Measurements from ENCODE around the gene RAB3GAP1.

Gene RAB3GAP1

DNA sequence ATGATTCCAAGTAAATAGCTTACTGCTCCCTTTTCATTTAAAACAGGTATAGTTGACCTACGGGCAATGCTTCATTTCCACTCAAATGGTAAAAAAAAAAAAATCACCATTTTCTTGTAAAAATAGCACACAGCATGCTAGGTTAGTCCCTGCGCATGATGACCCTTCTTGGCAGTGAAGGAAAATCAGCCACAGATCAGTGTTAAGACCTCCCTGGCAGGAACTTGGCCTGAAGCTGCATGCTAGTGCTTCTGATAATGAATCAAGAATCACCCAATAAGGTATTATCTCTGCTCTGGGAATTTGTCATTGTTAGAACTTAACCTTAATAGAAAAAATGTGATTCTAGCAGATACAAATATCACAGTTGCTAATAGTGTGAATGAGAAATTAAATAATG, 166.3 kb downstream of the RAB3GAP1 start:
- H3K4me2 ChIP-seq (ENCODE audit: low read length), result no peak overlapping the region
- H3K9me3 ChIP-seq (ENCODE audit: low read length), result no peaks in the 10 kb centered on the region
- H3K9me2 ChIP-seq (ENCODE audit: low read depth, low read length), result no peaks in the 10 kb centered on the region
- no peak overlapping the region for H3K27ac ChIP-seq (ENCODE audit: low read depth, low read length, poor library complexity, severe bottlenecking)
- no peaks in the 10 kb centered on the region for H3K79me2 ChIP-seq (ENCODE audit: insufficient read depth, low read length)
- H3F3A ChIP-seq (ENCODE audit: insufficient read depth, low read length), result no peaks in the 10 kb centered on the region
- H2AFZ ChIP-seq (ENCODE audit: low read length), result no peak overlapping the region
- 0 out of 2 replicates have a peak, but pooled peaks cover 3% of the 10 kb centered on the region for H3K36me3 ChIP-seq (ENCODE audit: insufficient read depth, low read length)
- no peaks in the 10 kb centered on the region for H3K4me1 ChIP-seq (ENCODE audit: insufficient read depth, low read length, severe bottlenecking)
- H3K9ac ChIP-seq (ENCODE audit: low read length), result no peak overlapping the region
- TF ChIP-seq EZH2 (IDR thresholded peaks at IDR 0.05; ENCODE audit: borderline replicate concordance, low read length), result no peak
- TF ChIP-seq, protein P1, sequence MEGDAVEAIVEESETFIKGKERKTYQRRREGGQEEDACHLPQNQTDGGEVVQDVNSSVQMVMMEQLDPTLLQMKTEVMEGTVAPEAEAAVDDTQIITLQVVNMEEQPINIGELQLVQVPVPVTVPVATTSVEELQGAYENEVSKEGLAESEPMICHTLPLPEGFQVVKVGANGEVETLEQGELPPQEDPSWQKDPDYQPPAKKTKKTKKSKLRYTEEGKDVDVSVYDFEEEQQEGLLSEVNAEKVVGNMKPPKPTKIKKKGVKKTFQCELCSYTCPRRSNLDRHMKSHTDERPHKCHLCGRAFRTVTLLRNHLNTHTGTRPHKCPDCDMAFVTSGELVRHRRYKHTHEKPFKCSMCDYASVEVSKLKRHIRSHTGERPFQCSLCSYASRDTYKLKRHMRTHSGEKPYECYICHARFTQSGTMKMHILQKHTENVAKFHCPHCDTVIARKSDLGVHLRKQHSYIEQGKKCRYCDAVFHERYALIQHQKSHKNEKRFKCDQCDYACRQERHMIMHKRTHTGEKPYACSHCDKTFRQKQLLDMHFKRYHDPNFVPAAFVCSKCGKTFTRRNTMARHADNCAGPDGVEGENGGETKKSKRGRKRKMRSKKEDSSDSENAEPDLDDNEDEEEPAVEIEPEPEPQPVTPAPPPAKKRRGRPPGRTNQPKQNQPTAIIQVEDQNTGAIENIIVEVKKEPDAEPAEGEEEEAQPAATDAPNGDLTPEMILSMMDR (IDR thresholded peaks at IDR 0.05; ENCODE audit: low read length), result no peak
- no peak overlapping the region for H3K4me3 ChIP-seq (ENCODE audit: low read depth, low read length, poor library complexity, severe bottlenecking)
- H3K27me3 ChIP-seq (ENCODE audit: insufficient read depth, low read length), result no peaks in the 10 kb centered on the region
- no peaks in the 10 kb centered on the region for H4K20me1 ChIP-seq (ENCODE audit: insufficient read depth, low read length)

DNA sequence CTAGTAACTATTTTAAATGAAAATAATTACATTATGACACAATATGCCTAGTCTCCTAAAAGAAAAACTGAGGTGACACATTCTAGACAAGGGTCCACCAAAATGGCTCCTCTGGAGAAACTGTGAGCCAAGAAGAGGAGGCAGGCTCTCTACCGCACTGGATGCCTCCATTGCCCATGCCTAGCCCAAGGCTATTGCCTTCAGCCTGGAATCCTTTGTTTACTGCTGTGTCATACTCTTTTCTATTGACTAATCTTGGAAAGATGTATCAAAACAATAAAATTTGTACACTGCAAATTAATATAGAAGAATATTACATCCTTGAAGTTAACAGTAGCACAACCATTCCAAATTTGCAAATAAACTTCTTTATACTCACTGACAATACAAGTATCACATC, 167.1 kb downstream of the RAB3GAP1 start:
- Histone ChIP-seq H3K4me1 (ENCODE audit: insufficient read depth, low read length, severe bottlenecking) (no peaks in the 10 kb centered on the region), H3K9me2 (ENCODE audit: low read depth, low read length) (no peaks in the 10 kb centered on the region), H3K27me3 (ENCODE audit: insufficient read depth, low read length) (no peaks in the 10 kb centered on the region), H3K36me3 (ENCODE audit: insufficient read depth, low read length) (0 out of 2 replicates have a peak, but pooled peaks cover 3% of the 10 kb centered on the region), H3K4me3 (ENCODE audit: low read depth, low read length, poor library complexity, severe bottlenecking) (no peak overlapping the region), H4K20me1 (ENCODE audit: insufficient read depth, low read length) (no peaks in the 10 kb centered on the region), H3K79me2 (ENCODE audit: insufficient read depth, low read length) (no peaks in the 10 kb centered on the region), H3K4me2 (ENCODE audit: low read length) (no peak overlapping the region), H3K27ac (ENCODE audit: low read depth, low read length, poor library complexity, severe bottlenecking) (no peak overlapping the region), H3F3A (ENCODE audit: insufficient read depth, low read length) (no peaks in the 10 kb centered on the region), H3K9me3 (ENCODE audit: low read length) (no peaks in the 10 kb centered on the region), H3K9ac (ENCODE audit: low read length) (no peak overlapping the region), H2AFZ (ENCODE audit: low read length) (no peak overlapping the region)
- TF ChIP-seq EZH2 (IDR thresholded peaks at IDR 0.05; ENCODE audit: borderline replicate concordance, low read length), result no peak
- TF ChIP-seq, protein P1 (IDR thresholded peaks at IDR 0.05; ENCODE audit: low read length), result no peak

All from OCI-LY1 (cell line).